Natural killer cell (primary cell): Measurements from ENCODE around the gene ATN1. TPM values are rescaled to one million over a fixed set of nuclear protein-coding genes. Genes with fewer than 3 reads are reported as not detected.
A peak's percentile ranks its signal among the peaks of the same experiment; 100 is the strongest.

ENCODE experiments used
- ATAC-seq, 3 donors: fragments of 150-1000 bp in 2 of 3; fragments of 200-7000 bp in 1 of 3; cut with Tn5 transposase; 1 replicate in 1 of 3; 2 replicates in 2 of 3; pipeline ENCODE4 v1.10.0; 2021; ENCODE audit warnings: mild to moderate bottlenecking in 2 of 3, moderate library complexity in 2 of 3
- DNase-seq, 2 donors: peaks; one replicate each; pipeline versions ENCODE4 v3.0.0 to v3.0.0-alpha.2; 2013 to 2021; ENCODE audit warnings: mixed read lengths in 1 of 2
- H3K27ac ChIP-seq: one replicate; pipeline ENCODE4 v1.5.1; 2013; ENCODE audit warnings: mild to moderate bottlenecking, low read length
- H3K27me3 ChIP-seq: one replicate; pipeline ENCODE4 v1.6.1; 2013; ENCODE audit warnings: low read length; ENCODE audit not compliant: control insufficient read depth, insufficient read depth
- H3K36me3 ChIP-seq: one replicate; pipeline ENCODE4 v1.6.1; 2013; ENCODE audit warnings: low read length; ENCODE audit not compliant: control insufficient read depth, insufficient read depth
- H3K4me1 ChIP-seq: one replicate; pipeline ENCODE4 v1.6.1; 2013; ENCODE audit warnings: low read length; ENCODE audit not compliant: control insufficient read depth, insufficient read depth
- H3K4me3 ChIP-seq: one replicate; pipeline ENCODE4 v1.5.1; 2013; ENCODE audit warnings: low read length
- H3K9me3 ChIP-seq: one replicate; pipeline ENCODE4 v1.6.1; 2013; ENCODE audit warnings: low read length; ENCODE audit not compliant: control insufficient read depth, insufficient read depth
- H3K27ac Mint-ChIP-seq, 2 donors: one replicate each; pipeline ENCODE4 v1.8.0; 2022; ENCODE audit warnings: mild to moderate bottlenecking in 2 of 2, mixed read lengths in 2 of 2, moderate library complexity in 1 of 2
- H3K27me3 Mint-ChIP-seq, 2 donors: one replicate each; pipeline ENCODE4 v1.8.0; 2022; ENCODE audit warnings: low read depth in 2 of 2, mixed read lengths in 2 of 2
- H3K36me3 Mint-ChIP-seq: one replicate; pipeline ENCODE4 v1.8.0; 2022; ENCODE audit warnings: mixed read lengths
- H3K4me1 Mint-ChIP-seq, 2 donors: one replicate each; pipeline ENCODE4 v1.8.0; 2022; ENCODE audit warnings: mixed read lengths in 2 of 2
- H3K4me3 Mint-ChIP-seq: one replicate; pipeline ENCODE4 v1.8.0; 2022; ENCODE audit warnings: mild to moderate bottlenecking, moderate library complexity, mixed read lengths
- H3K9me3 Mint-ChIP-seq, 2 donors: one replicate each; pipeline ENCODE4 v1.8.0; 2022; ENCODE audit warnings: mixed read lengths in 2 of 2
- WGBS: methylation state at CpG from one replicate; pipeline ENCODE4 v1.1.7; 2013; ENCODE audit warnings: missing lambda C conversion rate; ENCODE audit not compliant: insufficient coverage; 5-methylcytosine and 5-hydroxymethylcytosine counted together
- intact Hi-C: fragments of 100-400 bp; cut with micrococcal nuclease; formaldehyde crosslinking; loops from one replicate; pipeline ENCODE4 v1.14.2; 2022
- total RNA-seq, 4 donors: library from RNA; stranded (reverse); fragments of 120-200 nt in 1 of 4; gene quantifications; one replicate each; pipeline versions ENCODE4 v1.2.3 to v1.2.4, GENCODE V29; 2013 to 2022
- TF ChIP-seq, protein P1 (sequence below): fragments of 200-600 bp; IDR thresholded peaks from one replicate; pipeline ENCODE4 v1.8.0; 2022; ENCODE audit warnings: antibody characterized with exemption

Gene ATN1
- total RNA-seq, 3 donors from 2014 or later (not counting 1 experiment from before 2014, with no cell fraction given) = 29.3 to 34.0 (median 31.9) TPM

DNA sequence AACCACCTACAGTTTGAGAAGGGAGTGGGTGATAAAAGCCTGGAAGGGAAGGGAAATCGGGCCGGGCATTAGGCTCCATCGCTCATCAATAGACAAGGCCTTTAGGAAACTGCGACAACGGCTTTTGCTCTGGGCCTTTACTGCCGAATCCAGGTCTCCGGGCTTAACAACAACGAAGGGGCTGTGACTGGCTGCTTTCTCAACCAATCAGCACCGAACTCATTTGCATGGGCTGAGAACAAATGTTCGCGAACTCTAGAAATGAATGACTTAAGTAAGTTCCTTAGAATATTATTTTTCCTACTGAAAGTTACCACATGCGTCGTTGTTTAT is 15.6 kb downstream of the ATN1 start:
- H3K4me3 ChIP-seq = no peak overlapping the region
- H3K27ac Mint-ChIP-seq = peak overlapping the region; percentile 98 to 99
- no peaks in the 10 kb centered on the region for H3K27me3 Mint-ChIP-seq
- H3K4me1 ChIP-seq = peaks cover 59% of the 10 kb centered on the region
- peak; percentile 62 to 72 (median 63) for ATAC-seq
- H3K36me3 ChIP-seq = no peaks in the 10 kb centered on the region
- H3K9me3 Mint-ChIP-seq = no peaks in the 10 kb centered on the region
- DNase-seq = peak; percentile 65 to 95
- H3K4me3 Mint-ChIP-seq = peak overlapping the region; percentile 82
- intact Hi-C loops = loop anchor here (1.0 kb wide), 2 partner anchors 27 to 71 kb away; partner anchors contain the start of genes EMG1 and PHB2
- H3K27ac ChIP-seq = peak overlapping the region; percentile 99
- H3K9me3 ChIP-seq = no peaks in the 10 kb centered on the region
- TF ChIP-seq, protein P1, sequence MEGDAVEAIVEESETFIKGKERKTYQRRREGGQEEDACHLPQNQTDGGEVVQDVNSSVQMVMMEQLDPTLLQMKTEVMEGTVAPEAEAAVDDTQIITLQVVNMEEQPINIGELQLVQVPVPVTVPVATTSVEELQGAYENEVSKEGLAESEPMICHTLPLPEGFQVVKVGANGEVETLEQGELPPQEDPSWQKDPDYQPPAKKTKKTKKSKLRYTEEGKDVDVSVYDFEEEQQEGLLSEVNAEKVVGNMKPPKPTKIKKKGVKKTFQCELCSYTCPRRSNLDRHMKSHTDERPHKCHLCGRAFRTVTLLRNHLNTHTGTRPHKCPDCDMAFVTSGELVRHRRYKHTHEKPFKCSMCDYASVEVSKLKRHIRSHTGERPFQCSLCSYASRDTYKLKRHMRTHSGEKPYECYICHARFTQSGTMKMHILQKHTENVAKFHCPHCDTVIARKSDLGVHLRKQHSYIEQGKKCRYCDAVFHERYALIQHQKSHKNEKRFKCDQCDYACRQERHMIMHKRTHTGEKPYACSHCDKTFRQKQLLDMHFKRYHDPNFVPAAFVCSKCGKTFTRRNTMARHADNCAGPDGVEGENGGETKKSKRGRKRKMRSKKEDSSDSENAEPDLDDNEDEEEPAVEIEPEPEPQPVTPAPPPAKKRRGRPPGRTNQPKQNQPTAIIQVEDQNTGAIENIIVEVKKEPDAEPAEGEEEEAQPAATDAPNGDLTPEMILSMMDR = no peak
- WGBS = 1% methylated on average over 12 of the region's 13 CpGs
- H3K36me3 Mint-ChIP-seq = no peaks in the 10 kb centered on the region
- H3K27me3 ChIP-seq = no peaks in the 10 kb centered on the region
- H3K4me1 Mint-ChIP-seq = peaks cover 48 to 64% of the 10 kb centered on the region in 2 donors

DNA sequence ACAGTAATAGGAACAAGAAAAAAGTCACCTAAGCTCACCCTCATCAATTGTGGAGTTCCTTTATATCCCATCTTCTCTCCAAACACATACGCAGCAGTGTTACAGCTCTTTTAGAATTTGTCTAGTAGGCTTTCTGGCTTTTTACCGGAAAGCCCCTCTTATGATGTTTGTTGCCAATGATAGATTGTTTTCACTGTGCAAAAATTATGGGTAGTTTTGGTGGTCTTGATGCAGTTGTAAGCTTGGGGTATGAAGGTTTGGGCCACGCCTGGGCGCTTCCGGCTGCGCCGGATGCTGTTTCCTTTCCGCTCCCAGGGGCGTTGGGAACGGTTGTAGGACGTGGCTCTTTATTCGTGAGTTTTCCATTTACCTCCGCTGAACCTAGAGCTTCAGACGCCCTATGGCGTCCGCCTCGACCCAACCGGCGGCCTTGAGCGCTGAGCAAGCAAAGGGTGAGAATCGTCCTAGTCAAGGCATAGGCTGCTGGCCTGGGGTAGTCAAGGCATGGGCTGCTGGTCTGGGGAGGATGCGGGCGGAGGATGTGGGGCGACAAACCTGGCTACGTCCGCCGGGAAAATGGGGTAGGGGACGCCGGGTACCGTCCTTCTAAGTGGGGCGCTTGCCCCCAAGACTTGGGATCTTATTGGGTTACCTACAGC is 16.1 kb downstream of the ATN1 start, which contains the start of the genes C12orf57 and RNU7-1:
TSS of gene C12orf57 (plus strand) at position 301 of the 659 bp plus-strand sequence. CDS start at position 401, 100 bp downstream.
TSS of gene RNU7-1 (plus strand) at position 95 of the 659 bp plus-strand sequence.
- peaks cover 53 to 68% of the 10 kb centered on the region in 2 donors for H3K4me1 Mint-ChIP-seq
- peak within 1 kb of the TSS; percentile 99 for H3K27ac ChIP-seq
- ATAC-seq (peak; percentile 63 to 82 (median 70)), DNase-seq (peak; percentile 68 to 91)
- no peaks in the 10 kb centered on the region for H3K27me3 ChIP-seq
- H3K9me3 Mint-ChIP-seq = no peaks in the 10 kb centered on the region
- TF ChIP-seq, protein P1 = no peak
- under 1% methylated on average over 31 of the region's 31 CpGs for WGBS
- no peaks in the 10 kb centered on the region for H3K36me3 Mint-ChIP-seq
- peak within 1 kb of the TSS; percentile 98 to 99 for H3K27ac Mint-ChIP-seq
- peak within 1 kb of the TSS; percentile 82 for H3K4me3 Mint-ChIP-seq
- intact Hi-C loops = loop anchor here (1.0 to 2.0 kb wide), 5 partner anchors 15 to 72 kb away; partner anchors contain the start of genes EMG1 and PHB2
- no peaks in the 10 kb centered on the region for H3K9me3 ChIP-seq
- no peaks in the 10 kb centered on the region for H3K27me3 Mint-ChIP-seq
- peak within 1 kb of the TSS; percentile 91 for H3K4me3 ChIP-seq
- H3K36me3 ChIP-seq = no peaks in the 10 kb centered on the region
- peaks cover 59% of the 10 kb centered on the region for H3K4me1 ChIP-seq

DNA sequence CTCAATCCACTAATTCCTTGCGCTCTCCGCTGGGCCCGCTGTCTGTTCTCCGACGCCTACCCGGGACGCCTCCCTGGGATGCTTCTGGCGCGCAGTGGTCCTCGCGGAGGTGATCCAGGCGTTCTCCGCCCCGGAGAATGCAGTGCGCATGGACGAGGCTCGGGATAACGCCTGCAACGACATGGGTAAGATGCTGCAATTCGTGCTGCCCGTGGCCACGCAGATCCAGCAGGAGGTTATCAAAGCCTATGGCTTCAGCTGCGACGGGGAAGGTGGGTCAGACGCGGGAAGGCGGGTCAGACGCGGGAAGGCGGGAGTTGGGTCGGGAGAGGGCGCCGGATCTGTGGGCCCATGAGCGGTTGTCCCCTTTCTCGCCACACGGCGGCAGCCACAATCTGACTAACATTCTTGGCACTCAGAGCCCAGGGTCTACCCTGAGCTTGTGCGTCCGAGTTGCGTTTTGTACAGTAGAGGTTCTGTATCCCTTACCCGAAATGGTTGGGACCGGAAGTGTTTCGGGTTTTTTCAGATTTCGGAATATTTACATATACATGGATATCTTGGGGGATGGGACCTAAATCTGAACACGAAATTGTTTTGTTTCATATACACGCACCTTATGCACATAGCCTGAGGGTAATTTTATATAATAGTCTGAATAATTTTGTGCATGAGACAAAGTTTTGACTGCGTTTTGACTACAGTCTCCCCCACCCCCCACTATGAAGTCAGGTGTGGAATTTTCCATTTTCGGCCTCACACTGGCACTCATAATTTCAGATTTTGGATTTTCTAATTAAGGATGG is 16.8 kb downstream of the ATN1 start:
- TF ChIP-seq, protein P1 = peak; percentile 90
- no peaks in the 10 kb centered on the region for H3K36me3 ChIP-seq
- peak; percentile 51 to 73 (median 53) for ATAC-seq
- intact Hi-C loops = loop anchor here (1.0 to 2.0 kb wide), 3 partner anchors 15 to 21 kb away; no protein-coding TSS in a partner anchor
- Mint-ChIP-seq H3K9me3 (no peaks in the 10 kb centered on the region), H3K4me1 (peaks cover 61 to 69% of the 10 kb centered on the region in 2 donors), H3K4me3 (peak overlapping the region; percentile 82), H3K27ac (peak overlapping the region; percentile 98 to 99), H3K36me3 (no peaks in the 10 kb centered on the region), H3K27me3 (no peaks in the 10 kb centered on the region)
- H3K27ac ChIP-seq = peak overlapping the region; percentile 99
- H3K4me3 ChIP-seq = peak overlapping the region; percentile 91
- H3K9me3 ChIP-seq = no peaks in the 10 kb centered on the region
- peaks cover 66% of the 10 kb centered on the region for H3K4me1 ChIP-seq
- peak; percentile 83 to 94 for DNase-seq
- H3K27me3 ChIP-seq = no peaks in the 10 kb centered on the region
- under 1% methylated on average over 41 of the region's 48 CpGs for WGBS
